ENCODE data around the gene ST3GAL2.
A peak's percentile ranks its signal among the peaks of the same experiment; 100 is the strongest.
"Not testable (repeated sequence)": the region's sequence is repeated elsewhere in the genome, so short reads cannot be mapped to it uniquely, and the experiment has no call there.

Gene ST3GAL2

DNA sequence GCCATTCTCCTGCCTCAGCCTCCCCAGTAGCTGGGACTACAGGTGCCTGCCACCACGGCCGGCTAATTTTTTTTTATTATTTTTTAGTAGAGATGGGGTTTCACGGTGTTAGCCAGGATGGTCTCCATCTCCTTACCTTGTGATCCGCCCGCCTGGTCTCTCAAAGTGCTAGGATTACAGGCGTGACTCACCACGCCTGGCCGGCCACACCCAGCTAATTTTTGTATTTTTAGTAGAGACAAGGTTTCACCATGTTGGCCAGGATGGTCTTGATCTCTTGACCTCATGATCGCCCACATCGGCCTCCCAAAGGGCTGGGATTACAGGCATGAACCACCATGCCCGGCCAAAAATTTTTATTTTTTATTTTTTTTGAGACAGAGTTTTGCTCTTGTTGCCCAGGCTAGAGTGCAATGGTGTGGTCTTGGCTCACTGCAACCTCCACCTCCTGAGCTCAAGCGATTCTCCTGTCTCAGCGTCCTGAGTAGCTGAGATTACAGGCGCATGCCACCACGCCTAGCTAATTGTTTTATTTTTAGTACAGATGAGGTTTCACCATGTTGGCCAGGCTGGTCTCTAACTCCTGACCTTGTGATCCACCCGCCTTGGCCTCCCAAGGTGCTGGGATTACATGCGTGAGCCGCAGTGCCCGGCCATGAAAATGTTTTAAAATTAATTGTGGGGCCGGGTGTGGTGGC is 52.5 kb downstream of the ST3GAL2 start:
- DNase-seq (ENCODE audit: low read depth in 2 of 2), result not testable (repeated sequence)

DNA sequence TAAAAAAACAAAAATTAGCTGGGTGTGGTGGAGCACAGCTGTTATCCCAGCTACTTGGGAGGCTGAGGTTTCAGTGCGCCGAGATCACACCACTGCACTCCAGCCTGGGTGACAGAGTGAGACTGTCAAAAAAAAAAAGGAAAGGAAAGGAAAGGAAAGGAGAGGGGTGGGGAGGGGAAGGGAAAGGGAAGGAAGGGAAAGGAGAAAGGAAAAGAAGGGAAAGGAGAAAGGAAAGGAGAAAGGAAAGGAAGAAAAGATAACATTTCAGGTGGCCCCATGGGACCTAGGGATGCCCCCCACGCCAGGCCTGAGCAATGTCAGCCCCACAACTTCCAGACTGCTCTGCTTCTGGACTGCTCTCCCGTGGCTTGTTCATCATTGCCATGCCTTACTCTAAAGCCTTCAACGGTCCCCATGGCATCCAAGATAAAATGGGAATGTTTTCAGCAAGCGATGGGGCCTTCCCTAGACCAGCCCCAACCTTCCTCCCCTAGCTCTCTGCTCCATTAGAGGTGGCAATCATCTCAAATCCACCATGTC is 55.4 kb downstream of the ST3GAL2 start:
- DNase-seq (ENCODE audit: low read depth in 2 of 2), result no peak

DNA sequence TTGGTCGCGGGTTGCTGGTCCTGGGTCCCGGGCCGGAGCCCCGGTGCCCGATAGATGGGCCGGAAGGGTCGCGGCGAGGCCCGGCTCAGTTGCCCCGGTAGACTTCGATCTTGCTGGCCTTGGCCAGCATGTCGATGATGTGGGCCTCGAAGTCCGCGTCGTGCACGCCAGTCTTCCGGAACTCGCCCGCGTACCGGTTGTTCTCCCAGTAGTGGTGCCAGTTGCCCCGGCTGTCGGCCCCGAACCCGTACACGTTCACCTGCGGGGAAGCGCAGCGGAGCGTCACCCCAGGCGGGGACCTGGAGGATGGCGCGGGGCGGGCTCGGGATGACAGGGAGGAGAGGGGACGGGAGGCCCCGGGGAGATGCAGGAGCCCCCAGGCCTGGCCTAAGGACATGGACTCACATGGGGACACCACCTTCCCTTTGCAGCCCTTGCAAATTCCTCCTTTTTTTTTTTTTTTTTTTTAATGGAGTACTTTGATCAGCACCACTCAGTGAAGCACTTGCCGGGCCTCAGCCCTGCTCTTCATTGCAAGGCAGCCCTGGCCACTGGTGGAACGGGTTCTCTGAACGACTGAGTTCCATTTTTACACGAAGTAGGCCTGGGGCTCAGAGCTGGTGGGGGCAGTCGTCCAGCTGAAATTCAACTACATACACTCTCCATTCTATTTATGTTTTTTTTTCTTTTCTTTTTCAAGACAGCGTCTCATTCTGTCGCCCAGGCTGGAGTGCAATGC is 57.1 kb downstream of the ST3GAL2 start:
- no peak for DNase-seq (ENCODE audit: low read depth in 2 of 2)

DNA sequence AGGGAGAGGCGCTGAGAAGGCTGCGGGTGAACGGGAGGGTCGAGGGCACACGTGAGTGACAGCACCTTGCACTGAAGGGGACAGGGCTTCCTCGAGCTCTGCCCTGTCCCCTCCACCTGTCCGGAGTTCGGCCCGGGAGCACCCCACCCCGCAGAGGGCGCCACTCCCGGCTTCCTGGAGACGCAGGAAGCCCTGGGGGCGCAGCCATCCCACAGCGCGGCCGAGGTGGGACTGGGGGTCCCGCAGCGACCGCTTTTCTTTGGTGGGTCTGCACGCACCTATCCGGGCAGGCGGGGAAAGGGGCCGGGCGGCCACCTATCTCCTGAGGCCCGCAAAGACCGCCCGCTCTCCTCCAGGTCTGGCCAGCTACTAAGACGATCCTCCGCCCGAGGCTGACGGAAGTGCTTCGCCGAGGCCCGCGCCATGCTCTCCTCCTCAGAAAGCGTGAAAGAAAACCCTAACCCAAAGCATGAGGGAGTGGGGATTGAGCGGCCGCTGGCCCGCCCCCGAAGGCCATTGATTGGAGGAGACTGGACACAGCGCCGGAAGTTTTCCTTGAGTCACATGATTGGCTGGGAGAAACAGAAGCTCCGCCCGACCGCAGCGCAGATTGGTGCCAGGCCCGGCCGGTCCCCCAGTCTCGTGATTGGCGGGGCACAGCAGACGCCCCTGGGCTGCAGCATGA is 57.8 kb downstream of the ST3GAL2 start:
- peak; percentile 92 to 93 for DNase-seq (ENCODE audit: low read depth in 2 of 2)

DNA sequence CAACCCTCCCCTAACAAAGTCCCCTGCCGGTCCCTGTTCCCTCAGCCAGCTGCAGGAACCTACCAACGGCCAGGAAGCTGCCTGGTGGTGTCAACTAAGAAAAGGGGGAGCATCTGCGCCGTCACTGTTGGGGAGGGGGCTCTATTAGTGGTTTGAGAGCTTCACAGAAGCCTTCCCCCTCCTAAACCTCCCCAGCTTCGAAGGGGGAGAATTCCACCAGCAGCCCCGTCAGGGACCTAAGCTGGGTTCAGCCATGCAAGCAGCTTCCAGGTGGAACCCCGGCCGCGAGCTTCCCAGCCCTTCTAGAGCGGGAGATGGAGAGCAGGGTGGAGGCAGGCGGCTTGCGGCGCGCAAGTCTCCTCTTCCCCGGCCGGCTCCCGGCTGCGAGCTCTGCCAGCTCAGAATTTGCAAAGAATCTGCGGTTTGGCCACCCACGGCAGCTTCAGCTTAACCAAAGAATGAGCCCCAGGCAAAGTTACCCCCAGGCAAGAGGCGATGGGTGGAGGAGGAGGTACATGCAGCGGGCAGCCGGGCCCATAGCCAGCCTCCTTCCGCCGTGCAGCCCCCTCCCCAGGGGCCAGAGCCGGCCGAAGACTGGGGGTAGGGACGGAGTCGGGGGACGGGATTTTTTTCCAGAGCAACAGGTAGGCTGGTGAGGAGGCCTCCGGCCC is 58.5 kb downstream of the ST3GAL2 start:
- peak; percentile 61 to 66 for DNase-seq (ENCODE audit: low read depth in 2 of 2)

DNA sequence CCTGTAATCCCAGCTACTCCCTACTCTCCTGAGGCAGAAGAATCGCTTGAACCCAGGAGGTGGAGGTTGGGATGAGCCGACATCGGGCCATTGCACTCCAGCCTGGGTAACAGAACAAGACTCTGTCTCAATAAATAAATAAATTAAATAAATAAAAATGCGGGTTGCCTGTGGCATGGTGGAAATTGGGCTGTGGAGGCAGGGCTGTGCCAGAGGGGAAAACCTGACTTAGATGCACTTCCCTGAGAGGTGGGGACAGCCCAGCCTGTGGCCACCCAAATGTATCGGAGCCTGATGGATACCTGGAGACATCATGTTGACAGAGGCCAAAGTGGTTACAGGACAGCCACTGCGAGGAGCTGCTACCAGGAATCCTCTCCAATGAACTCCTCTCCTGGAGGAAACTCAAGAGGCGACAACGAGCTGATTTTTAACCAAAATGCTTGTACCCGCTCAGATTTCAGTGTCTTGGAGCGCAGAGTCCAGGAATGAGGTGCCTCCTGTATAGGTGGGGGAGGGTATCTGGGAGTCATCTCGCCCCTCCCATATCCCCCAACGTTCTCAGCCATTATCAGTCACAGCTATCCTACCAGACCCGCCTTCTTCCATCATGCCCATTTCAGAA is 59.9 kb downstream of the ST3GAL2 start:
- no peak for DNase-seq (ENCODE audit: low read depth in 2 of 2)

DNA sequence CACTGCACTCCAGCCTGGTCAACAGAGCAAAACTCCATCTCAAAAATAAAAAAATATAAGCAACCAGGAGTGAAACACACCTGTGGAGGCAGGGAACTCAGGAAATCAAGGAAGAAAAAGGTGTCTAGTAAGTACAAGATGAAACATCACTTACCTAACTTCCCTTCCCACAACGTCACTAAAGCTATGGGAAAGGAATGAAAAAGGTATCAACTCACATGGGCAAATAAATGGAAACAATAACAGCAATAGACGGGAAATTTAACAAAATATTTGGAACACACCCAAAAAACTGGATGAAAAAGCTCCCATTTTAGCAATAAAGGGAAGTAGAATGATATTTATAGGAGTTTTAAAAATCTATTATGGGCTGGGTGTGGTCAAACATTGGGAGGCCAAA is 61.1 kb downstream of the ST3GAL2 start:
- DNase-seq (ENCODE audit: low read depth in 2 of 2), result no peak

DNA sequence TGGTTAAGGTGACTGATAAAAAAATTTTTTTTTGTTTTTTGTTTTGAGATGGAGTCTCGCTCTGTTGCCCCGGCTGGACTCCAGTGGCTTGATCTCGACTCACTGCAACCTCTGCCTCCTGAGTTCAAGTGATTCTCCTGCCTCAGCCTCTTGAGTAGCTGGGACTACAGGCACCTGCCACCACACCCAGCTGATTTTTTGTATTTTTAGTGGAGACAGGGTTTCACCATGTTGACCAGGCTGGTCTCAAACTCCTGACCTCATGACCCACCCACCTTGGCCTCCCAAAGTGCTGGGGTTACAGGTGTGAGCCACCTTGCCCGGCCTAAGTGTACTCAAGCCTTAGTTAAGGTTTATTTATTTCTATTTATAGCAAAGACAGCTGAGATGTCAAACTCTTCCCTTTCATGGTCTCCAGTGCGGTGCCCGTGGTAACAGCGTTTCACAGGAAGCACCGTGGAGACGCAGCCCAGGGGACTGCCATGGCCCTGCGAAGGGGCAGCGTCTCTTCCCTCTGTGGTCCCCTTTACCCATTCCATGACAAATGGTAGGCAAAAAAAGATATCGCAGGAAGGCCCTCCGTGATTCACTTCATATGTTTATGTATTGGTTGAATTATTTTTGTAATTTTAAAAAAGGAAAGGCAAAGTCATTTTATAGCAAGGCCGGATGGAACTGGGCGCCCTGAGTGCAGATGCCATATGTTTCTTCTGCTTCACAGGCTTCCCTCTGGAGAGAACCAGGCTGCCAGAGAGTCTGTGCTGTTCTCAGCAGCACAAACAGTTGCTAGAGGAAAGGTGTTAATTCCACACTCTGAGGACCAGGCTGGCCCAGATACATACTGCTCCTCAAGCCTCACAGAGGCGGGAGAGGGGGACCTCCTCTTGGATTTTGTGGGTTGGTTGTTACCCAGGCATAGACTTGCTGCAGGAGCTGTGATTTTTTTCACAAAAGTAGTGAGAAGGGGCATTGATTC is 63.0 kb downstream of the ST3GAL2 start:
- no peak for DNase-seq (ENCODE audit: low read depth in 2 of 2)

DNA sequence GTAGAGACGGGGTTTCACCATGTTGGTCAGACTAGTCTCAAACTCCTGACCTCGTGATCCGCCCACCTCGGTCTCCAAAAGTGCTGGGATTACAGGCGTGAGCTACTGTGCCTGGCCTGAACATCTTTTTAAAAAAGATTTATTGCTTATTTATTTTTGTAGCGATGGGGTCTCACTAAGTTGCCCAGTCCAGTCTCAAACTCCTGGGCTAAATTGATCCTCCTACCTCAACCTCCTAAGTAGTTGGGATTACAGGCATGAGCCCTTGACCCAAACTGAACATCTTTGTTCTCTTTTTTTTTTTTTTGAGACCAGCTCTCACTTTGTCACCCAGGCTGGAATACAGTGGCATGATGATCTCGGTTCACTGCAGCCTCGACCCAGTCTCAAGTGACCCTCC is 64.7 kb downstream of the ST3GAL2 start:
- no peak for DNase-seq (ENCODE audit: low read depth in 2 of 2)

DNA sequence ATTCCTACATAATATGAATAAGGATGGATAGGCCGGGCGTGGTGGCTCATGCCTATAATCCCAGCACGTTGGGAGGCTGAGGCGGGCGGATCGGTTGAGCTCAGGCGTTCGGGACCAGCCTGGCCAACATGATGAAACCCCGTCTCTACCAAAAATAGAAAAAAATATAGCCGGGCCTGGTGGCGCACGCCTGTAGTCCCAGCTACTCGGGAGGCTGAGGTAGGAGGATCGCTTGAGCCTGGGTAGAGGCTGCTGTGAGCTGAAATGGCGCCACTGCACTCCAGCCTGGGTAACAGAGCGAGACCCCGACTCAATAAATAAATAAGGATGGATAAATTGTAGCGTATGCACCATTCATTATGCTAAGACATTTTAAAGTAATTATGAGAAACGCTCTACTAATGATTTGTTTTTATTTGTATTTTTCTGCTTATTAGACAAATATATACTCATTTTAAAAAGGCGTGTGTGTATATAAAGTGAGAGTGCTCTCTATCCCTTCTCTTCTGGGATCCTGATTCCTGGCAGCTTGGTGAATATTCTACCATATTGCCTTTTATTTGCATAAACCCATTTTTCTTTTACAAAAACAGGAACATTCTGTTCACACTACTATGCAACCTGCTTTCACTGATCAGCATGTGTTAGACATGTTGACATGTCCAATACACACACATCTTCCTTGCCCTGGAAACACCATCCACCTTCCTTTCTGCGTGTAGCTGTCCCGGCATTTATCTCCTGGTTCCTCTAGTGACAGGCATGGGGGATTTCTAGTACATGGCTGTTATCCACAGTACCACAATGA is 65.8 kb downstream of the ST3GAL2 start:
- no peak for DNase-seq (ENCODE audit: low read depth in 2 of 2)

DNA sequence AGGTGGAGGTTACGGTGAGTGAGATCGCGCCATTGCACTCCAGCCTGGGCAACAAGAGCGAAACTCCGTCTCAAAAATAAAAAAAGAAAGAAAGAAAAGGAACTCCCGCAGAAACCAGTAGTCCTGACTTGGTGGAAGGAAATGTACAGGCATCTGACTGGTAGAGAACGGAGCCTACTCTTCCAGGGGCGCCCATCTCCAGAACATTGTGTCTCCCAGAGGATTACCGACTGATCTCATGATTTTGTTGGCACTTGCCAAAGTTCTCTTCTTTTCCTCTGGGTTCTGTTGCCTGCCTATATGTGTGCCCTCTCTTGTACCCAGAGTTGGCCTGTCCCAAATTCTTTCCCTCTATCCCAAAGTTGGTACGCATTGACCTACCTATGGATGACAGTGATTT is 68.0 kb downstream of the ST3GAL2 start:
- DNase-seq (ENCODE audit: low read depth in 2 of 2), result no peak

DNA sequence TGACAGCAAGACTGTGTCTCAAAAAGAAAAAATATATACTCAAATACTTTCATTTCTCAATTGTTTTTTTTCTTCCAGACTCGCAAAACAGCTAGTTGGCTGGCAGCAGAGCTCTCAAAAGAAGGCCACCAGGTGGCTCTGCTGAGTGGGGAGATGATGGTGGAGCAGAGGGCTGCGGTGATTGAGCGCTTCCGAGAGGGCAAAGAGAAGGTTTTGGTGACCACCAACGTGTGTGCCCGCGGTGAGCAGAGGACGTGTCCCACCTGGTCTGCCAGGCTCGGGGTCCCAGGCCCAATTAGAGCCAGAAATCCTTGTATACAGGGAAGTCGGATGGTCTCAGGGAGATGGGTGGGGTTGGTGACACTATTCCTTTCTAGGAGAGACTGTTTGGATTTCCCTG is 68.8 kb downstream of the ST3GAL2 start:
- DNase-seq (ENCODE audit: low read depth in 2 of 2), result not testable (repeated sequence)

DNA sequence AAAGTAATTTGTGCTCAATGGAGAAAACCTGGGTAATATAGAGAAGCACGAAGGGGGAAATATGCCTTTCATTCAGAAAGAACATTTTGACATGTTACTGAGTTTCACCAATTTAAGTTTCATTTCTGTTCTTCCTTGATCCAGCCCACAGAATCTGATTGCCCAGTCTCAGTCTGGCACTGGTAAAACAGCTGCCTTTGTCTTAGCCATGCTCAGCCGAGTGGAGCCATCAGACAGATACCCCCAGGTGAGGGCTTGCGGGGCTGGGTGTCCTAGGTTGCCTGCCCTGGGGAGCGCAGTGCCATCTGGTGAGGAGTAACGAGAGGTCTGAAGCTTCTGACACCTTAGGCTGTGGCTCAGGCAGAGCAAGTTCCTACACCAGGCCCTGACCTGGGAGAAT is 74.5 kb downstream of the ST3GAL2 start:
- no peak for DNase-seq (ENCODE audit: low read depth in 2 of 2)

DNA sequence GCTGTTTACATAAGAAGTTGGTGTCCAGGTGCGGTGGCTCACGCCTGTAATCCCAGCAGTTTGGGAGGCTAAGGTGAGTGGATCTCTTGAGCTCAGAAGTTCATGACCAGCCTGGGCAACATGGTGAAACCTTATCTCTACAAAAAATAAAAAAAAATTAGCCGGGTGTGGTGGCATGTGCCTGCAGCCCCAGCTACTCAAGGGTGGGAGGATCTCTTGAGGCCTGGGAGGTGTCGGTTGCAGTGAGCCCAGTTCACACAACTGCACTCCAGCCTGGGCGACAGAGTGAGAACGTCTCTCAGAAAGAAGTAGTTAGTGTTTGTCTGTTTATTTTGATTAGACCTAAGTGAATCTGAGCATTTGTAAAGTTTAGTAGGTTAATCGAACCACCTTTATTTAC is 79.3 kb downstream of the ST3GAL2 start:
- DNase-seq (ENCODE audit: low read depth in 2 of 2), result no peak

DNA sequence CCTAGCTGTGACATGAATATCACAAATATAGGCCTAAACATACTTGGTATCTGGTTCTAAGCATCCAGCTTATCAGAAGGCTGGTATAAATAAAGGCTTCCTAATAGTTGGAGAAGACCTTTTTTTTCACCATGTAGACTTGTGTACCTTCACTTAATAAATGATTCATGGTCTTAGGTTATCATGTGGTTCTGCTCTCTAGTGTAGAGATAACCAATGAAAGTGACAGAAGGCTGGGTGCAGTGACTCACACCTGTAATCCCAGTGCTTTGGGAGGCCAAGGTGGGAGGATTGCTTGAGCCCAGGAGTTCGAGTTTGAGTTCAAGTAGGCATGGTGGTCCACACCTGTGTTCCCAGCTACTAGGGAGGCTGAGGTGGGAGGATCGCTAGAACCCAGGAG is 89.1 kb downstream of the ST3GAL2 start:
- no peak for DNase-seq (ENCODE audit: low read depth in 2 of 2)

DNA sequence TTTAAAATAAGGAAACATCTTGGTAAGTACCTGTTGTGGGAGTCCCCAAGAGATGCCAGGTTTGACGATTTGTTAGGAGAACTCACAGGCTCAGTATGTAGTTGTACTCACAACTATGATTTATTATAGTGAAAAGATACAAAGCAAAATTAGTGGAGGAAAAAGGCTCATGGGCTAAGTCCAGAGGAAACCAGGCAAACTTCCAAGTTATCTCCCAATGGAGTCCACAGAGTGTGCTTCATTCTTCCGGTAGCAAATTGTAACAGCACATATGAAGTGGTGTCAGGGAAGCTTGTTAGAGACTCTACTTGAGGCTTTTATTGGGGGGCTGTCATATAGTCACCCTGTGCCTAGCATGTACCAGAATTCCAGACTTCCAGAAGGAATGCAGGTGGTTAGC is 89.9 kb downstream of the ST3GAL2 start:
- DNase-seq (ENCODE audit: low read depth in 2 of 2), result no peak

DNA sequence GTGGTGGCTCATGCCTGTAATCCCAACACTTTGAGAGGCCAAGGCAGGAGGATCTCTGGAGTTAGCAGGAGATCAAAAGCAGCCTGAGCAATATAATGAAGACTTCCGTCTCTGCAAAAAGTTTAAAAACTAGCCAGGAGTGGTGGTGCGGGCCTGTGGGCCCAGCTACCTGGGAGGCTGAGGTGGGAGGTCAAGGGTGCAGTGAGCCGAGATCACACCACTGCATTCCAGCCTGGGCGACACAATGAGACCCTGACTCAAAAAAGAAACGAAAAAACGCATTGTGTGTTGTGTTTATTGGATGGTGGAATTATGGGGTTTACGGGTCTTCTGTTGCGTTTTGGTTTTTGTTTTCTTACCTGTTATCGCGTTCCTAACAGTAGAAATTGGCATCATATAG is 93.1 kb downstream of the ST3GAL2 start:
- DNase-seq (ENCODE audit: low read depth in 2 of 2), result no peak

DNA sequence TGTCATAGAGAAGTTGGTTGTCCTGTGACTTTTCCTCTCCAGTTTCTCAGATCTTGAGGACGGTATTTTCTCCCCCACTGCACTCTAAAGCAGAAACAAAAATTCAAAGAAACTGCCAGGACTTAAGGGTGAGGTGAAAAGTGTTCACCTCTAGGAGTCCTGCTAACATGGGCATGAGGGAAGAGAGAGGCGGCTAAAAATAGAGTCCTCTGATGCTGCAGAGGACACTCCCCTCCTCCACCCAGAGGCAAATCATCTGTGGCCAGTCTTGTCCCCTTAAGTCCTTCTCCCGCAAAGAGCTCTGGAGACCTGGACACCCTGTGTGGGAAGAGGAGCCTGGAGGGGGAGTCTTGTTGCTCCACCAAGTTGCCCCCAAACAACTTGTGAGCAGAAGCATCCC is 96.9 kb downstream of the ST3GAL2 start:
- DNase-seq (ENCODE audit: low read depth in 2 of 2), result no peak

DNA sequence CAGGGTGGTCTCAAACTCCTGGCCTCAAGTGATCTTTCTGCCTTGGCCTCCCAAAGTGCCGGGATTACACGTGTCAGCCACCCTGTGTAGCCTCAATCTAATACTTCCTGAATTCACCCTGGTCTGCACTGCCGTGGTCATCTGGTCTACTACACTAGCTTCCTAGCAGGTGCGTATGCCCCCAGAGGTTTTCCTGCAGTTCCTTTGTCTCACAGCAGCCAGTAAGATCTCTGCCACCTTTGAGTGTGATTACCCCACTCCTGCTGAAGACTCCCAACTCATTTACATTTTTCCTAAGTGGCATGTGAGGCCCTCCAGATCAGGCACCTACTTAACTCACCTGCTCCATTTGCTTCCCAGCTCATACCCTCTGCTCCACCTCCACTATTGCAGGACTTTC is 97.3 kb downstream of the ST3GAL2 start:
- no peak for DNase-seq (ENCODE audit: low read depth in 2 of 2)

DNA sequence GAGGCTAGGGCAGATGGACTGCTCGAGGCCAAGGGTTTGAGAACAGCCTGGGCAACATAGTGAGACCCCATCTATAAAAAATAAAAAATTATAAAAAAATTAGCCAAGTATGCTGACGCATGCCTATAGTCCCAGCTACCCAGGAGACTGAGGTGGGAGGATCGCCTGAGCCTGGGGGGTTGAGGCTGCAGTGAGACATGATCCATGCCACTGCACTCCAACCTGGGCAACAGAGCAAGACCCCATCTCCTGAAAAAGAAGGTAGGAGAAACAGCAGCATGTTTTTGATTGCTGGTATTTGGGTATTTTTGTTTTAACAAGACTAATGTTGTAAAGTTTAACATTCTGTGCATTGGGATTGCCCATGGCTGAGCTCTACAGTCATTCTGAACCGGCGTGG is 101.1 kb downstream of the ST3GAL2 start:
- no peak for DNase-seq (ENCODE audit: low read depth in 2 of 2)

All from activated CD4-positive, alpha-beta T cell treated with anti-CD3 and anti-CD28 coated beads for 24 hours (primary cell).